RWPE1 (cell line): ENCODE measurements around the gene ADSS2.

Experiments
- CTCF ChIA-PET: fragments of 350-600 bp; sonication (Branson Sonifier 250); formaldehyde crosslinking; extraction: SDS; loops from one replicate; lab custom pipeline; 2021; lab: Yijun Ruan, JAX
- POLR2A ChIA-PET: fragments of 400-600 bp; formaldehyde crosslinking; extraction: SDS; loops from one replicate; lab custom pipeline; 2020; ENCODE audit warnings: antibody characterized with exemption; ENCODE audit not compliant: low non-redundant PET; lab: Yijun Ruan, JAX
- DNase-seq: peaks from one replicate; pipeline ENCODE4 v3.0.0; 2012; ENCODE audit warnings: low spot score
- H3K27ac ChIP-seq: fragments of 450-650 bp; 2 replicates; pipeline ENCODE4 v1.5.1; 2017
- TF ChIP-seq, protein P1 (sequence below): fragments of 450-650 bp; conservative IDR thresholded peaks from 2 replicates; pipeline ENCODE4 v1.5.1; 2017; ENCODE audit warnings: low read depth, mild to moderate bottlenecking

ADSS2 gene

DNA sequence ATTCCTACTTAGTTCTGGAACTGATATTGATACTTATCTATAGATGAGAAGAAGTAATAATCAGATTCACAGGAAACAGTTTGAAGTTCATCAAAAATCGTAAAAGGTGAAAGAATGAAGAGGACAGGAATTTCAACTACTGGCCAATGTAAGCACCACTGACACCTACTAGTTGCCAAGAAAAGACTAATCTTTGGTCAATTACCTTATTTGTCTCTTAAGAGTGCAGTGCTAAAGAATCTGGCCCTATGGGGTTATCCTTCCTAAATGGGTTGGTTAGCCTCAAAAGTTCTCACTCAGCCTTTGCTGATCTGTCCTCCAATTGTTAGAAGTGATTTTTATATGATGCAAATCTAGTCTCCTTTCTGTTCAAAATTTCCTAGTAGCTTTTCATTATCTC lies 29.5 kb downstream of the ADSS2 start:
- TF ChIP-seq, protein P1, sequence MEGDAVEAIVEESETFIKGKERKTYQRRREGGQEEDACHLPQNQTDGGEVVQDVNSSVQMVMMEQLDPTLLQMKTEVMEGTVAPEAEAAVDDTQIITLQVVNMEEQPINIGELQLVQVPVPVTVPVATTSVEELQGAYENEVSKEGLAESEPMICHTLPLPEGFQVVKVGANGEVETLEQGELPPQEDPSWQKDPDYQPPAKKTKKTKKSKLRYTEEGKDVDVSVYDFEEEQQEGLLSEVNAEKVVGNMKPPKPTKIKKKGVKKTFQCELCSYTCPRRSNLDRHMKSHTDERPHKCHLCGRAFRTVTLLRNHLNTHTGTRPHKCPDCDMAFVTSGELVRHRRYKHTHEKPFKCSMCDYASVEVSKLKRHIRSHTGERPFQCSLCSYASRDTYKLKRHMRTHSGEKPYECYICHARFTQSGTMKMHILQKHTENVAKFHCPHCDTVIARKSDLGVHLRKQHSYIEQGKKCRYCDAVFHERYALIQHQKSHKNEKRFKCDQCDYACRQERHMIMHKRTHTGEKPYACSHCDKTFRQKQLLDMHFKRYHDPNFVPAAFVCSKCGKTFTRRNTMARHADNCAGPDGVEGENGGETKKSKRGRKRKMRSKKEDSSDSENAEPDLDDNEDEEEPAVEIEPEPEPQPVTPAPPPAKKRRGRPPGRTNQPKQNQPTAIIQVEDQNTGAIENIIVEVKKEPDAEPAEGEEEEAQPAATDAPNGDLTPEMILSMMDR = no peak
- CTCF ChIA-PET = interaction anchor here (0.6 to 0.7 kb wide), 2 partner anchors 14 to 90 kb away, joined by 3 to 7 read pairs; no protein-coding TSS in a partner anchor
- no peak overlapping the region for H3K27ac ChIP-seq
- DNase-seq = no peak
- POLR2A ChIA-PET = no interaction called here

DNA sequence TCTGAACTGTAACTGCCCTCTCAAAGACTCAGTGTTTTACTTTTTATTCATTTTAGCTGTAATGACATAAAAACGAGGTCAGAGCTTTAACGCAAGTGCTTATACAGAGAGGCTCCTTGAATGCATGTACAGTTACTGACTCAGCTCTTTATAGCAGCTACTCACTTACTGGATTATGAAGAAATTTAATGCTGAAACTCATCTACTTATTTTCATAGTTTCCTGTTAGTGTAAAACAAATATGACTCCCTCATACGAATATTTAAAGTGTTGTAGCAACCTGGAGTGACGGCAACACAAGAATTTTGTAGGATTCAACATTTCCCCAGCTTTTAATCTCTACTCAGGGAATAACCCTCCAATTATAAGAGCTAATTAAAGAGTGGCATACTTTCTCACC lies 32.7 kb downstream of the ADSS2 start:
- TF ChIP-seq, protein P1 = no peak
- ChIA-PET CTCF (no interaction called here), POLR2A (no interaction called here)
- DNase-seq = no peak
- H3K27ac ChIP-seq = no peak overlapping the region

DNA sequence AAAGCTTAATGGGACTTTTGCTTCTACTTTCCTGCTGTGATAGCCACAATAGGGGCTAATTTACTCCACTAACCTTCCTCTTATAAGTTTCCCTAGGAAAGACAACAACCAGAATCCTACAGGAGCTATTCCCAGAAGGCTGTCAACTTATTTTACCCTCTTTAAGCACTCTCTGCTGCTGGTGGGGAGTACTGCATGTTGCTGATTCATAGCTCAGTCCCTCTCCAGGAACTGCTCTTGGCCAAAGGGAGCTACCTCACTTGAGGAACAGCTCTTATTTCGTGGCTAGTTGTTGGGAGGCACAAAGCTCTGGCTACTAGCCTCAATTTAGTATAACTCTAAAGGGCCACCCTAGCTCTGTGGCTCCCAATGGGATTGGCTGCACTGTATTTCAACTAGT lies 37.2 kb downstream of the ADSS2 start:
- TF ChIP-seq, protein P1 = no peak
- DNase-seq = no peak
- H3K27ac ChIP-seq = no peak overlapping the region
- ChIA-PET CTCF (interaction anchor here (0.7 to 1.0 kb wide), 2 partner anchors 189 to 631 kb away, joined by 3 to 4 read pairs; no protein-coding TSS in a partner anchor), POLR2A (no interaction called here)

DNA sequence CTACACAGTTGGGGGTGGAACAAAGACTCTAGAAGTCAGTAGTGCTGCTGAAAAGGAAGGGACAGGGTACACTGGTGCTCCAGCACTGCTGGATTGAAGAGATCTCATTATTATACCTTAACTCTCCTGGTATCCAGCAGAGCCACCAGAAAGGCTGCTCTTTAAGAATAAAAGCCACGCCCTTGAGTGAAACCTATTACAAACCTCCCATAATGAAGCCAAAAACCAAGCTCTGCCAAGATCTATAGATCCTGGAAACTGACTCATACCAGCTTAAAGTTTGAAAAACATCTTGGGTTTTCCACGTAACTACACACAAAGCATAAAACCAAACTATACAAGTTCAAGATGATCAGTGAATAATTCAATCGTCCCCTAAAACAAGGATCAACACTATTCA lies 38.0 kb downstream of the ADSS2 start:
- ChIA-PET CTCF (interaction anchor here (1.0 kb wide), 1 partner anchor 190 kb away, joined by 4 read pairs; no protein-coding TSS in a partner anchor), POLR2A (no interaction called here)
- TF ChIP-seq, protein P1 = no peak

DNA sequence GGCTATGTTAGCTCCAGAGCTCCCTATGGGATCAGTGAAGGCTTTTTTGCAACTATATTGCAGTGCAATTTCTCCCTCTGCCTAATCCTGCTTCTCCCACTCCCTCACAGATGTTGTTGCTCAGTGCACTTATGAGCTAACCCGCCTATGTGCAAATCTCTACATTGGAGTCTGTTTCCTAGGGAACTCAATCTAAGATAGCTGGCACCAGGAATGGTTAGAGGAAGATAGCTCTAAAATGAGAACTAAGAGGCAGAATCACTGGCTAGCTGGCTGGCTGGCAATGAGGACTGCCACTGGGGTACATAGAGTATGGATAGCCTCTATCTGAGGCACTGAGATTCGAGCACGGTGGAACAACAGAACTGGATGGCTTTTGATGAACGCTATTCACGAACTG lies 39.5 kb downstream of the ADSS2 start:
- no peak overlapping the region for H3K27ac ChIP-seq
- DNase-seq = no peak
- ChIA-PET POLR2A (no interaction called here), CTCF (no interaction called here)
- TF ChIP-seq, protein P1 = no peak

More for the DNA sequence above, 38.0 kb downstream of the ADSS2 start:
- DNase-seq = no peak
- no peak overlapping the region for H3K27ac ChIP-seq

DNA sequence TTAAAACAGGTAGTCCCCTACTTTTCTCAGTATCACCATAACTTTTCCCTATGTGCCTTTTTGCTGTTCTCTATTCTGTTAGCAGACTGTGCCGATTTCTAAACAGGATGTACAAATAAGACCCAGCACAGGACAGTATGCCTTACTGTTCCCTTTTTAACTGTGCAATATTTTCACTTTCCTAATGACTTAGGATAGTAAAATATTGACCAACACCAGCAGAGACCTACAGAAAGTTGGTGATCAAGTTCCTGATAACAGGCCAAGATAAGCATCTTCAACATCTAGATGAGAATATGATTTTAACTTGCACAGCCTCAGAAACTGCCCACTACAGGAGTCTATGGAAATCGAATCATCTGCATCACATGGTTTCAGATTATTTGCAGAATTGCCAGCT lies 42.0 kb downstream of the ADSS2 start:
- no peak overlapping the region for H3K27ac ChIP-seq
- CTCF ChIA-PET = no interaction called here
- TF ChIP-seq, protein P1 = no peak
- POLR2A ChIA-PET = no interaction called here
- DNase-seq = no peak
